HG03558 (cell line): ENCODE data around the gene COPS7A.
"Not testable (repeated sequence)": the region's sequence is repeated elsewhere in the genome, so short reads cannot be mapped to it uniquely, and the experiment has no call there.

Experiments
- ATAC-seq: cut with Tn5 transposase; IDR thresholded peaks from one replicate; pipeline ENCODE4 v1.9.1; 2021; ENCODE audit warnings: moderate number of reproducible peaks; ENCODE audit not compliant: unreplicated experiment; ENCODE audit errors: extremely low read depth

Gene COPS7A

GRCh38 chr12:6700646-6701051, 23.2 kb upstream of the COPS7A start, which contains the start of gene PIANP:
Gene PIANP (minus strand): TSS chr12:6700815. CDS start chr12:6698061, 2,754 bp downstream.
- no peak for ATAC-seq

- ATAC-seq: no peak
Measured at GRCh38 chr12:6701078-6701768, 22.6 kb upstream of the COPS7A start.

GRCh38 chr12:6703631-6704030, 20.2 kb upstream of the COPS7A start:
- ATAC-seq: no peak

- ATAC-seq: not testable (repeated sequence)
Measured at GRCh38 chr12:6708351-6708750, 15.5 kb upstream of the COPS7A start.

GRCh38 chr12:6708960-6709394, 14.9 kb upstream of the COPS7A start:
- ATAC-seq: no peak

GRCh38 chr12:6716031-6716873, 7.6 kb upstream of the COPS7A start:
- ATAC-seq: not testable (repeated sequence)

- ATAC-seq: no peak
Measured at GRCh38 chr12:6716874-6717437, 6.9 kb upstream of the COPS7A start.

- ATAC-seq: no peak
Measured at GRCh38 chr12:6722863-6723262, 983 bp upstream of the COPS7A start.

GRCh38 chr12:6724409-6724797, 557 bp downstream of the COPS7A start:
- no peak for ATAC-seq

GRCh38 chr12:6725350-6725749, 1.5 kb downstream of the COPS7A start:
- no peak for ATAC-seq

- ATAC-seq: no peak
Measured at GRCh38 chr12:6729186-6729585, 5.3 kb downstream of the COPS7A start.

- no peak for ATAC-seq
Measured at GRCh38 chr12:6730169-6730568, 6.3 kb downstream of the COPS7A start.

- ATAC-seq: no peak
Measured at GRCh38 chr12:6734506-6735387, 10.9 kb downstream of the COPS7A start.

GRCh38 chr12:6735448-6736191, 11.8 kb downstream of the COPS7A start:
- ATAC-seq: no peak

- no peak for ATAC-seq
Measured at GRCh38 chr12:6736754-6737153, 12.9 kb downstream of the COPS7A start.

GRCh38 chr12:6742080-6742479, 18.2 kb downstream of the COPS7A start:
- not testable (repeated sequence) for ATAC-seq

GRCh38 chr12:6742834-6743233, 19.0 kb downstream of the COPS7A start:
- ATAC-seq: no peak

- not testable (repeated sequence) for ATAC-seq
Measured at GRCh38 chr12:6743300-6743699, 19.5 kb downstream of the COPS7A start.

- ATAC-seq: no peak
Measured at GRCh38 chr12:6745741-6746525, 22.1 kb downstream of the COPS7A start.
